Mucosa of descending colon (tissue), 3 donors: ENCODE data around the gene SLC39A12. TPM values are rescaled to one million over a fixed set of nuclear protein-coding genes. Genes with fewer than 3 reads are reported as not detected.

Experiments used
- ATAC-seq: fragments of 200-7000 bp; cut with Tn5 transposase; one replicate; pipeline ENCODE4 v1.9.1; 2020; ENCODE audit warnings: mild to moderate bottlenecking, moderate library complexity
- DNase-seq, 3 donors: peaks; one replicate each; pipeline ENCODE4 v3.0.0-alpha.2; 2020
- H3K36me3 ChIP-seq: fragments of 200-600 bp; one replicate; pipeline ENCODE4 v1.8.0; 2021; ENCODE audit warnings: low read depth, mild to moderate bottlenecking
- H3K4me1 ChIP-seq: fragments of 200-600 bp; one replicate; pipeline ENCODE4 v1.8.0; 2021; ENCODE audit warnings: low read depth, mild to moderate bottlenecking
- H3K4me3 ChIP-seq: fragments of 200-600 bp; one replicate; pipeline ENCODE4 v1.8.0; 2021; ENCODE audit warnings: mild to moderate bottlenecking
- H3K9me3 ChIP-seq: fragments of 200-600 bp; one replicate; pipeline ENCODE4 v1.8.0; 2021; ENCODE audit warnings: mild to moderate bottlenecking
- intact Hi-C, 2 donors: fragments of 100-400 bp; cut with DNase I in 1 of 2; cut with micrococcal nuclease in 1 of 2; formaldehyde crosslinking; loops; one replicate each; pipeline versions ENCODE4 v1.11.0 to v1.11.1; 2022; cut with DNase I, micrococcal nuclease
- long read RNA-seq, 2 donors: library from polyadenylated mRNA; unstranded; transcript quantifications; one replicate each; pipeline ENCODE4 v2.0.0, GENCODE V29; 2019 to 2021
- total RNA-seq, 3 donors: library from RNA; stranded (reverse); fragmentation: NEBNext Ultra II Directional in 2 of 3; extraction: Animal tissue kit (Norgen Biotek cat#: 25700) in 2 of 3; gene quantifications; one replicate each; pipeline versions ENCODE4 v1.2.1 to v1.2.4, GENCODE V29; 2021 to 2023
- TF ChIP-seq, protein P1 (sequence below): fragments of 200-600 bp; IDR thresholded peaks from one replicate; pipeline ENCODE4 v1.8.0; 2022; ENCODE audit warnings: antibody characterized with exemption, mild to moderate bottlenecking
- donor health status: DM: no; HTN: no; CAD: no; lungs with moderate emphysema.
- donor health status: DM: no; HTN: no; CAD: no.
- donor health status: DM: no; HTN: yes; CAD: no.

The SLC39A12 gene
- total RNA-seq = under 1 TPM in 2 of 3 donors, not detected in 1; 0.09 to 0.14 TPM
- long read RNA-seq, donor 1 = 0 reads
- long read RNA-seq, donor 2 = 0 reads

DNA sequence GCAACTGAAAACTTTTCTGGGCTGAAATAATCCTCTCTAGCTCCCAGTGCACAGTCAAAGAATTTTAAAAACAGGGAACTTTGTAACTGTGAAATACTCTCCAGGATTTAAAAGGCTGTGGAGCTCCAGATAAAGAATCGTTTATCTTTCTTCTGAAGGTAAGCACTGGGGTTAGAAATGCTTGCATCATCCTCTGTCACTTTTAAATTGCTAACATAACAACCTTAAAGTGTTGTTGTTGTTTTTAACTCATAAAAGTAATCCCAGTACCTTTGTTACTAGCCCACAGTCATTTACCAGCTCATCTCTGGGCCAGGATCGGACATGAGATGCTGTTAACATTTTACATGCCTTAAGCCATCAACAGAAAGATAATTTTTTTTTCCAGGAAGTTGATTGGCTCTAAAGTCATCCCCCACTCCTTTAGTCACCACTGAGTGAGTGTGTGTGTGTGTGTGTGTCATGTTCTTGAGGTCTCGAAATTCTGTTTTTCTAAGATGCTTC is at the start of gene SLC39A12:
Gene SLC39A12, plus strand, starts transcription at position 51 of the 504 bp plus-strand sequence. CDS start 1,359 bp downstream, outside the sequence.
- H3K4me3 ChIP-seq = no peak within 1 kb of the TSS
- no peaks in the 10 kb centered on the region for H3K4me1 ChIP-seq
- no peaks in the 10 kb centered on the region for H3K36me3 ChIP-seq
- no peaks in the 10 kb centered on the region for H3K9me3 ChIP-seq
- intact Hi-C loops = no loop called here
- DNase-seq (no peak), ATAC-seq (no peak)
- TF ChIP-seq, protein P1, sequence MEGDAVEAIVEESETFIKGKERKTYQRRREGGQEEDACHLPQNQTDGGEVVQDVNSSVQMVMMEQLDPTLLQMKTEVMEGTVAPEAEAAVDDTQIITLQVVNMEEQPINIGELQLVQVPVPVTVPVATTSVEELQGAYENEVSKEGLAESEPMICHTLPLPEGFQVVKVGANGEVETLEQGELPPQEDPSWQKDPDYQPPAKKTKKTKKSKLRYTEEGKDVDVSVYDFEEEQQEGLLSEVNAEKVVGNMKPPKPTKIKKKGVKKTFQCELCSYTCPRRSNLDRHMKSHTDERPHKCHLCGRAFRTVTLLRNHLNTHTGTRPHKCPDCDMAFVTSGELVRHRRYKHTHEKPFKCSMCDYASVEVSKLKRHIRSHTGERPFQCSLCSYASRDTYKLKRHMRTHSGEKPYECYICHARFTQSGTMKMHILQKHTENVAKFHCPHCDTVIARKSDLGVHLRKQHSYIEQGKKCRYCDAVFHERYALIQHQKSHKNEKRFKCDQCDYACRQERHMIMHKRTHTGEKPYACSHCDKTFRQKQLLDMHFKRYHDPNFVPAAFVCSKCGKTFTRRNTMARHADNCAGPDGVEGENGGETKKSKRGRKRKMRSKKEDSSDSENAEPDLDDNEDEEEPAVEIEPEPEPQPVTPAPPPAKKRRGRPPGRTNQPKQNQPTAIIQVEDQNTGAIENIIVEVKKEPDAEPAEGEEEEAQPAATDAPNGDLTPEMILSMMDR = no peak

DNA sequence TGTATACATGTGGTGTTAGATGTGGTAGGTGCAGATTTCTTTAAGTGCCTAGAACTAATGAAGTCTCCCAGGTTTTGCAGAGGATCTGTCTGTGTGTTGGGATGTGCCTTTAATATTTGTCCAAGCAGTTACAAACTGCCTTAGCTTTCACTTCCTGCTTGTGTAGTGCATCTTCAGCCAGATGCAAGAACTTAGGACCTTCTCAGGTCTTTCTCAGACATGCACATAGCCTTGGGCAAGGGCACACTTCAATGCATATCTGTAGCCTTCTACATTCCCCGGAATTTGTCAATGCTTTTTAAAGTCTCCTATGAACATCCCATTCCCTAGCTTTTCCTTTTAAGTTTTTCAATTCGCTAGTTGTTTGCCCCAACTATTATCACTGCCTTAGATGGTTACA is 47.2 kb upstream of the SLC39A12 start:
- H3K4me1 ChIP-seq = no peaks in the 10 kb centered on the region
- H3K9me3 ChIP-seq = no peaks in the 10 kb centered on the region
- DNase-seq (no peak), ATAC-seq (no peak)
- H3K4me3 ChIP-seq = no peak overlapping the region
- TF ChIP-seq, protein P1 = no peak
- intact Hi-C loops = loop anchor here in 1 of 2 donors (10.0 kb wide), 1 partner anchor 310 kb away; no protein-coding TSS in a partner anchor
- no peaks in the 10 kb centered on the region for H3K36me3 ChIP-seq

DNA sequence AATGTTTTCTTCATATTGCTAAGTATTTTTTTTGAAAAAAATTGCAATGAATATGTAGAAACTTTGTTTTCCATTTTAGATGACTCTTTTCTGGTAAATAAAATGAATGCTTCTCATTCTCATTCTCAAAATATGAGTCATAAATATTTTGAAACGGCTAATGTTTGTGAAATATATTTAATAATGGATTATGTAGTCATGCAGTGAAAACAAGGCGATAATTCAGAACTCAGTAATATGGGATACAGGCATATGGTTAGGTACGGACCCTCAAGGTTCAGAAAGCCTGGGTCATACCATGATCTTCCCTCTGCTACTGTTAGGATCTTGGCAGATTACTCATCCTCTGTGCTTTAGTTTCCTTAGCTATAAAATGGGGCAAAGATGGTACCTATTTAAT is 46.2 kb upstream of the SLC39A12 start:
- TF ChIP-seq, protein P1 = no peak
- intact Hi-C loops = loop anchor here in 1 of 2 donors (10.0 kb wide), 1 partner anchor 309 kb away; no protein-coding TSS in a partner anchor
- Histone ChIP-seq H3K9me3 (no peaks in the 10 kb centered on the region), H3K4me3 (no peak overlapping the region), H3K4me1 (no peaks in the 10 kb centered on the region), H3K36me3 (no peaks in the 10 kb centered on the region)
- no peak for DNase-seq
- ATAC-seq = no peak

DNA sequence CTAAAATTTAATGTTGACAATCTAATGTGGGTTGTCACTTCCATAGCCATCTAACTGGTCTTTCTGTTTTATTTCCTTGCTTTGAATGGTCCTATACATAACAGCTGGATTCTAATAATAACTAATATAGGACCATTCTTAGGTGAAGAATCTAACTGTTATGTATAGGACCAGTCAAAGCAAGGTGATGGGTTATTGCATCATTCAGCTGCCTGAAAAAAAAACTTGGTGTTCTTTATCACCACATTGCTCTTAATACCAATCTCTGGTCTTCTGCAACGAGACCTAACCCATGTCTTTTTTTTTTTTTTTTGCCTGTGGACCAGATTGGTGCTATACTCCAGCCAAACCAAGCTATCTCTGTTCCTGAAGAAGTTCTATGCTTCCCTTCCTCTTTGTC is 45.7 kb upstream of the SLC39A12 start:
- no peak for ATAC-seq
- intact Hi-C loops = loop anchor here in 1 of 2 donors (10.0 kb wide), 1 partner anchor 309 kb away; no protein-coding TSS in a partner anchor
- Histone ChIP-seq H3K4me1 (no peaks in the 10 kb centered on the region), H3K9me3 (no peaks in the 10 kb centered on the region), H3K36me3 (no peaks in the 10 kb centered on the region), H3K4me3 (no peak overlapping the region)
- TF ChIP-seq, protein P1 = no peak
- no peak for DNase-seq

DNA sequence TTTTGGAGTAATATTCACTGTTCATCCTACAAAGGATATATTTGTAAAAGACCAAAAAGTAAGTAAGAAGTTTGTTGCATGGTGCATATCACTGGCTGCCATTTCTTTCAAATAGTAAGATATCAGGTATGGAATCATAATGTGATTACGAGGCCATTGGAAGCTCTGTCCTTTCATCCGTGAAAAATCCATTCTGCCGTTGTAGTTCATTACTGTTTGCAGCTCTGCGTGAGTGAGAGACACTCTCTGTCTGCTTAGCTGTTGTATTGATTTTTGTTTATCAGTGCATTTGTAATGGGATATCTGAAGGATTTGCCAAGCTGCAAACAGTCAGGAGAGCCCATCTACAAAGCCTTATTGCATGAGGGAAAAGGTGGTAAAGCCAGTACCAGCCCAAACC is 44.1 kb upstream of the SLC39A12 start:
- TF ChIP-seq, protein P1 = no peak
- DNase-seq (no peak), ATAC-seq (no peak)
- no peaks in the 10 kb centered on the region for H3K4me1 ChIP-seq
- intact Hi-C loops = loop anchor here in 1 of 2 donors (10.0 kb wide), 1 partner anchor 307 kb away; no protein-coding TSS in a partner anchor
- H3K4me3 ChIP-seq = no peak overlapping the region
- no peaks in the 10 kb centered on the region for H3K9me3 ChIP-seq
- no peaks in the 10 kb centered on the region for H3K36me3 ChIP-seq
